Measurements from ENCODE around the gene SH2D3C. TPM values are rescaled to one million over a fixed set of nuclear protein-coding genes. Genes with fewer than 3 reads are reported as not detected.

The SH2D3C gene
- total RNA-seq, 1 donor: 0.43 TPM

DNA sequence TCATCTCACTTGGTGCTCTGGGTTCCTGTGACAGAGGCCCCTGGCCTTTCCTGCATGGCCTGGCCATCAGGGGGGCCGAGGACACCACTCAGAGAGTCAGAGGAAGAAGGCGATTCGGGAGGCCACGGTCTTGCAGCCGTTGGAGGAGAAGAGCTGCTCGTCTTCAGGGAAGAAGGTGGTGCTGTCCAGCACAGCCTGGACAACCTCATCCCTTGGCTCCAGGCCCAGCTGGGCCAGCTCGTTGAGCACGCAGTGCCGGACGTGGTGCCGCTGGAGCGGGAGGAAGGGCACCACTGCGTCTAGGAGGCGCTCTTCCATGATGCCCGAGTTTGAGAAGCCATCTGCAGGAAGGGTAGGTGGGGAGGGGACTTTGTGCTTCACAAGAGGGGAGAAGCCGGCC is 46.5 kb downstream of the SH2D3C start:
- H3K4me3 ChIP-seq (ENCODE audit: low read depth, low read length): no peak overlapping the region
- no peak for DNase-seq (ENCODE audit: low read depth)
- TF ChIP-seq CTCF (IDR thresholded peaks at IDR 0.05; ENCODE audit: insufficient read depth, low read depth, low read length): no peak

DNA sequence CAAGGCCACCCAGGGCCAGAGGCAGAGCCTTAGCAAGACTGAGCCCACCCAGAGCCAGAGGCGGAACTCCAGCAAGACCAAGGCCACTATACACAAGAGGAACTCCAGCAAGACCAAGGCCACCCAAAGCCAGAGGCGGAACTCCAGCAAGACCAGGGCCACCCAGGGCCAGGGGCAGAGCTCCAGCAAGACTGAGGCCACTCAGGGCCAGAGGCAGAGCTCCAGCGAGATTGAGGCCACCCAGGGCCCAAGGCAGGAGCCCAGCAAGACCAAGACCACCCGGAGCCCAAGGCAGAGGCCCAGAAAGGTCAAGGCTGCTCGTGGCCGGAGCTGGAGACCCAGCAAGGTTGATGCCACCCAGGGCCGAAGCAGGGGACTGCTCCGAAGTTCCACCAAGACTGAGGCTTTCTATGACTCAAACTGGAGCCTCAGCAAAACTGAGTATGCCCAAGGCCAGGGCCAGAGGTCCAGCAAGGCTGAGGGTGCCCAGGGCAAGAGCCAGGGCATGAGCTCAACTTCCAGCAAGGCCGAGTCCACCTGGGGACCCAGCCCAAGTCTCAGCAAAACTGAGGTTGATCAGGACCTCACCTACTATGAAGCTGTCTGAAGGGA is 47.6 kb downstream of the SH2D3C start:
- no peak for DNase-seq (ENCODE audit: low read depth)
- TF ChIP-seq CTCF (IDR thresholded peaks at IDR 0.05; ENCODE audit: insufficient read depth, low read depth, low read length): no peak
- no peak overlapping the region for H3K4me3 ChIP-seq (ENCODE audit: low read depth, low read length)

- TF ChIP-seq CTCF (IDR thresholded peaks at IDR 0.05; ENCODE audit: insufficient read depth, low read depth, low read length): no peak
- no peak for DNase-seq (ENCODE audit: low read depth)
- no peak overlapping the region for H3K4me3 ChIP-seq (ENCODE audit: low read depth, low read length)
Observed at GRCh38 chr9:127730262-127730661, 48.2 kb downstream of the SH2D3C start.

- H3K4me3 ChIP-seq (ENCODE audit: low read depth, low read length): no peak overlapping the region
- no peak for TF ChIP-seq CTCF (IDR thresholded peaks at IDR 0.05; ENCODE audit: insufficient read depth, low read depth, low read length)
- DNase-seq (ENCODE audit: low read depth): no peak
Observed at GRCh38 chr9:127729522-127730256, 48.8 kb downstream of the SH2D3C start.

GRCh38 chr9:127728808-127729207 is 49.7 kb downstream of the SH2D3C start:
- H3K4me3 ChIP-seq (ENCODE audit: low read depth, low read length): no peak overlapping the region
- DNase-seq (ENCODE audit: low read depth): no peak
- no peak for TF ChIP-seq CTCF (IDR thresholded peaks at IDR 0.05; ENCODE audit: insufficient read depth, low read depth, low read length)

DNA sequence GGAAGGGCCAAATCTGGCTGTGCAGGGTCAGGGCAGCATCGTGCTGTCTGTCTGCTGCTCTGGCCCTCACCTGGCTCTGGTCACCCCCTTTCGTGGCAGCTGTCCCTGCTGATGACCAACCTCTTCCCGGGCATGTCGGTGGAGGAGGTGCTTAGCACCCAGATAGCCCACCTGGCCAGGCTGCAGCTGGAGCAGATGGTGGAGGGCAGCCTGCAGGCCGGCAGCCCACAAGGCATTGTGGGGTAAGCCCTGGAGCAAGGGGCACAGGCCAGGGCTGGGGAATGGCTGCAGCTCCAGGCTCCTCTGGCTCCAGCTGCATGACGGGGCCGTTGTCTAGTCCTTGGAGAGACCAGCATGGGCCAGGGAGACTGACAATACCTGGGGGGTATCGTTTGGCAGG is 51.6 kb downstream of the SH2D3C start:
- no peak for TF ChIP-seq CTCF (IDR thresholded peaks at IDR 0.05; ENCODE audit: insufficient read depth, low read depth, low read length)
- no peak for DNase-seq (ENCODE audit: low read depth)
- H3K4me3 ChIP-seq (ENCODE audit: low read depth, low read length): no peak overlapping the region

All from fibroblast of villous mesenchyme (primary cell).